GM13977 (cell line): ENCODE data around the gene AKR7A2.

Source experiments
- DNase-seq: peaks from one replicate; pipeline ENCODE4 v3.0.0; 2012; ENCODE audit warnings: low spot score
- CTCF ChIP-seq: IDR thresholded peaks from 2 replicates; pipeline ENCODE4 v1.5.1; 2012; ENCODE audit warnings: mild to moderate bottlenecking, control low read depth; ENCODE audit not compliant: insufficient read depth; ENCODE audit errors: extremely low read depth, missing control alignments
- in situ Hi-C: fragments of 300-500 bp; cut with MboI; formaldehyde crosslinking; loops from one replicate; pipeline ENCODE4 v1.12.0; 2022; ENCODE audit warnings: low sequenced_read_pairs, low pct_unique_long_range_greater_than_20kb, mixed read lengths, inconsistent platforms; ENCODE audit not compliant: unreplicated experiment

The AKR7A2 gene

GRCh38 chr1:19345391-19345790 lies 33.4 kb upstream of the AKR7A2 start:
- TF ChIP-seq CTCF: no peak
- in situ Hi-C loops: no loop called here
- DNase-seq: no peak

- no peak for DNase-seq
- no peak for TF ChIP-seq CTCF
- in situ Hi-C loops: no loop called here
Measured at GRCh38 chr1:19344831-19345230, 32.9 kb upstream of the AKR7A2 start.

- DNase-seq: peak; percentile 73
- TF ChIP-seq CTCF: peak; percentile 89
- in situ Hi-C loops: no loop called here
Measured at GRCh38 chr1:19344372-19344810, 32.4 kb upstream of the AKR7A2 start.

- no peak for TF ChIP-seq CTCF
- in situ Hi-C loops: no loop called here
- no peak for DNase-seq
Measured at GRCh38 chr1:19343617-19344350, 31.8 kb upstream of the AKR7A2 start.

GRCh38 chr1:19342894-19343616 lies 31.1 kb upstream of the AKR7A2 start:
- in situ Hi-C loops: no loop called here

GRCh38 chr1:19342062-19342750 lies 30.3 kb upstream of the AKR7A2 start:
- no peak for DNase-seq
- in situ Hi-C loops: no loop called here
- no peak for TF ChIP-seq CTCF

More at GRCh38 chr1:19342894-19343616, 31.1 kb upstream of the AKR7A2 start:
- TF ChIP-seq CTCF: no peak
- DNase-seq: no peak
